Small intestine (tissue), 7 donors: ENCODE measurements around the gene LRTM2. TPM values are rescaled to one million over a fixed set of nuclear protein-coding genes. Genes with fewer than 3 reads are reported as not detected.

ENCODE experiments used
- DNase-seq, 2 donors: peaks; one replicate each; pipeline versions ENCODE4 v3.0.0 to v3.0.0-alpha.2; 2013
- FAIRE-seq: peaks from 2 replicates; lab custom pipeline; 2012; peaks lifted over from hg19 to GRCh38; lab: Jason Lieb, UNC
- H3K27ac ChIP-seq, 3 donors: one replicate each; pipeline ENCODE4 v1.5.1; 2013; ENCODE audit warnings: low read length in 2 of 3, mild to moderate bottlenecking in 2 of 3, control low read depth in 1 of 3, inconsistent platforms in 1 of 3, low read depth in 1 of 3, moderate library complexity in 1 of 3
- H3K27me3 ChIP-seq, 3 donors: one replicate each; pipeline ENCODE4 v1.6.1; 2013; ENCODE audit warnings: low read length in 3 of 3, inconsistent platforms in 1 of 3; ENCODE audit not compliant: control insufficient read depth in 3 of 3, insufficient read depth in 3 of 3
- H3K36me3 ChIP-seq, 3 donors: one replicate each; pipeline ENCODE4 v1.6.1; 2013; ENCODE audit warnings: low read length in 3 of 3, inconsistent platforms in 1 of 3, low read depth in 1 of 3, mild to moderate bottlenecking in 1 of 3, moderate library complexity in 1 of 3; ENCODE audit not compliant: control insufficient read depth in 3 of 3, insufficient read depth in 2 of 3
- H3K4me1 ChIP-seq, 3 donors: one replicate each; pipeline ENCODE4 v1.6.1; 2013; ENCODE audit warnings: low read length in 2 of 3, inconsistent platforms in 1 of 3, low read depth in 1 of 3, mild to moderate bottlenecking in 1 of 3, moderate library complexity in 1 of 3; ENCODE audit not compliant: control insufficient read depth in 3 of 3, insufficient read depth in 2 of 3
- H3K4me3 ChIP-seq, 3 donors: one replicate each; pipeline ENCODE4 v1.5.1; 2013; ENCODE audit warnings: low read length in 3 of 3, control low read depth in 1 of 3, inconsistent platforms in 1 of 3, low read depth in 1 of 3, mild to moderate bottlenecking in 1 of 3, moderate library complexity in 1 of 3
- H3K9me3 ChIP-seq, 2 donors: one replicate each; pipeline ENCODE4 v1.6.1; 2013; ENCODE audit warnings: low read depth in 1 of 2, low read length in 1 of 2; ENCODE audit not compliant: control insufficient read depth in 2 of 2, insufficient read depth in 1 of 2
- WGBS, 3 donors: extraction: QIAGEN DNeasy Blood & Tissue Kit; methylation state at CpG; one replicate each; pipeline ENCODE4 v1.1.7; 2013; 5-methylcytosine and 5-hydroxymethylcytosine counted together
- polyA plus RNA-seq, 4 donors: library from polyadenylated mRNA; stranded (reverse) in 3 of 4; unstranded in 1 of 4; fragments of 200-250 nt in 3 of 4; fragments of 120-200 nt in 1 of 4; gene quantifications; one replicate each; pipeline versions ENCODE4 v1.2.1 to v1.2.3, GENCODE V29; 2013
- donor health status: healthy with polysubstance abuse.
- donor health status: control.
- donor health status: control.
- donor health status: Bipolar disorder and iron deficiency.
- donor health status: healthy.

The LRTM2 gene
- polyA plus RNA-seq, 4 donors, result 0.03 TPM; not detected in 2

- peaks cover 0 to 5% (median 0%) of the 10 kb centered on the region in 3 donors for H3K27me3 ChIP-seq
- FAIRE-seq (no peak), DNase-seq (no peak)
- no peaks in the 10 kb centered on the region for H3K9me3 ChIP-seq
- H3K4me3 ChIP-seq, result no peak overlapping the region
- H3K27ac ChIP-seq, result no peak overlapping the region
- H3K4me1 ChIP-seq, result no peaks in the 10 kb centered on the region
- 75 to 80% (median 76%) methylated on average over 10 of the region's 10 CpGs for WGBS, 3 donors
- no peaks in the 10 kb centered on the region for H3K36me3 ChIP-seq
Measured at GRCh38 chr12:1844223-1844622, 23.9 kb downstream of the LRTM2 start.

DNA sequence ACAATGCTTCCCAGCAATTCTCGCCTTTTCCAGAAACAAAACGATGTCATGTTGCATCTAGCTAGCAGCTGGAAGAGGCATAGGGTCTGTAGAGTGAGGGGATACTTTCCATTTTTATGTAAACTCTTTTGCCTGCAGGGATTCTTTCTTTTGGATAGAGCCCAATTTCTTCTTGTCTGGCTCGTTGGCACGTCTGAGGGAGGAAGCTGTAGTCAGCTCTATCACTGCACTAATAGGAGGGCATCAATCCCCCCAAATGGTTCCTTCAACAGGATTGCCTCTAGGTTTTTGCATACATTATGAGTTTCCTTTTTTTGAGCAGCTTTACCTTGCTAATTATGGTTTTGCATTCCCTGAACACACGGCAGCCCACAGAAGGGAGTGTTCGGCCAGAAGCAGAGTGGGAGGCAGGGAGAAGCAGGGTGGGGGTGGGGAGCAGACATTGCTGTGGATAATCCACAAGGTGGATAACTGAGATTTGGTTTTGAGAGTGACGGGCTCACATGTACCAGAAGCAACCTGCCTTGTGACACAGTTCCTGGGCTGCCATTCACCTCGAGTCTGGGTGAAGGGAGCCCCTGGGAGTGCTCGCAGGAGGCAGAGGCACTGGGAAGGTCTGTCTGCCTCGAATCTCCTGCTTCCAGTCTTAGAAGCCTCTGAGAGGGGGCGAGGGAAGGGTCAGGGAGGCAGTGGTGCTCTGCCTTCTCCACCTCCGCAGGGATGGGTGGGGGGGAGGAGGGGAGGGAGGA is 24.5 kb downstream of the LRTM2 start:
- H3K27ac ChIP-seq, result no peak overlapping the region
- 49 to 50% (median 49%) methylated on average over 12 of the region's 12 CpGs for WGBS, 3 donors
- no peak overlapping the region for H3K4me3 ChIP-seq
- DNase-seq (no peak), FAIRE-seq (no peak)
- H3K9me3 ChIP-seq, result no peaks in the 10 kb centered on the region
- H3K36me3 ChIP-seq, result no peaks in the 10 kb centered on the region
- H3K27me3 ChIP-seq, result peaks cover 0 to 5% (median 0%) of the 10 kb centered on the region in 3 donors
- no peaks in the 10 kb centered on the region for H3K4me1 ChIP-seq

- 79 to 85% (median 81%) methylated on average over 14 of the region's 14 CpGs for WGBS, 3 donors
- no peak overlapping the region for H3K4me3 ChIP-seq
- H3K4me1 ChIP-seq, result no peaks in the 10 kb centered on the region
- H3K9me3 ChIP-seq, result no peaks in the 10 kb centered on the region
- H3K27ac ChIP-seq, result no peak overlapping the region
- FAIRE-seq, result no peak
- peaks cover 0 to 5% (median 0%) of the 10 kb centered on the region in 3 donors for H3K27me3 ChIP-seq
- DNase-seq, result no peak
- no peaks in the 10 kb centered on the region for H3K36me3 ChIP-seq
Measured at GRCh38 chr12:1845427-1845826, 25.1 kb downstream of the LRTM2 start.

GRCh38 chr12:1845886-1846285 is 25.5 kb downstream of the LRTM2 start:
- no peak for DNase-seq
- H3K36me3 ChIP-seq, result no peaks in the 10 kb centered on the region
- no peaks in the 10 kb centered on the region for H3K4me1 ChIP-seq
- H3K4me3 ChIP-seq, result no peak overlapping the region
- H3K27ac ChIP-seq, result no peak overlapping the region
- 87 to 94% (median 93%) methylated on average over 5 of the region's 5 CpGs for WGBS, 3 donors
- no peak for FAIRE-seq
- H3K9me3 ChIP-seq, result no peaks in the 10 kb centered on the region
- peaks cover 0 to 5% (median 0%) of the 10 kb centered on the region in 3 donors for H3K27me3 ChIP-seq

DNA sequence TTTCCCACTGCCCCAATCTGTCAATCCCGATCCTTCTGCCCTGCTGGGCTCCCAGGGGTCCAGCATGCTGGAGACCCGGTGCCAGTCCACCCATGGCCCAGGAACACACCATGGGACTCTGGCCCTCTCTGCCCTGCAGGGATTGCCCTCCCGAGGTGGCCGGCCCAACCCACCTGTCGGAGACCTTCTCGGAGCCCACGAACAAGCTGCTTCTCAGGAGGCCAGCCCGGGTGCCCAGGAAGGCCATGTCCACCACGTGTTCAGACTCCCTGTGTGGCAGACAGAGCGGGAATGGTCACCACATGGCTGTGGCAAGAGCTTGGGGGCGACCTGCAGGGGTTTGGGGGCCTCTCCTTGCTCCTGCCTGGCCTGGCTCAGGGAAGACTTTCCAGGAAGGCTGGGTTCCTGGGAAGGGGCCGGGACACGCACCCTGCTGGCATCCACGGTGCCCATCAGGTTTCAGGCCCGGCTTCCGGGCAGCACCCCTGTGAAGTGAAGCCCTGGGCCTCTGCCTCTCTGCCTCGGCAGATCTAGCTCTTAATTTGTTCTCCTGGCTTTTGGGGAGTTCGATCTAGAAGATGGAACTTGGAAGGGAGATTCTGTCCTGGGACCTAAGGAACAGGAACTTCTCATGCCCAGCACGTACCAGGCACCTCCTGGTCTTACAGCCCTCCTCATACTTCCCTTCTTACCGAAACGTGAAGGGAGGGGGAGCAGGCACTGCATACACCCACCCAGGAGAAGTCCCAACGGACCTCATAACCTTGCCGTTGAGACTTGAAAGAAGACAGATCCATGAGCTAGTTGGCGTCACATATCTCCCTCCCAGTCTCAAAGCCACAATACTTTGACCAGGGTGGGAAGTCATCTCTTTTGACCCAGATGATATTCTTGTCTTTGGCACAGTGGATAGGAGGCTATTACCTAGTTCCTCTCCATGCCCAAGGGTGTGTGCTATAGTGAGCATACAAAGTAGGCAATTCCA is 26.3 kb downstream of the LRTM2 start:
- DNase-seq (no peak), FAIRE-seq (no peak)
- WGBS, 3 donors, result 80 to 85% (median 81%) methylated on average over 23 to 24 of the region's 24 CpGs
- Histone ChIP-seq H3K27me3 (peaks cover 0 to 5% (median 0%) of the 10 kb centered on the region in 3 donors), H3K9me3 (no peaks in the 10 kb centered on the region), H3K36me3 (no peaks in the 10 kb centered on the region), H3K4me3 (no peak overlapping the region), H3K4me1 (no peaks in the 10 kb centered on the region), H3K27ac (no peak overlapping the region)

DNA sequence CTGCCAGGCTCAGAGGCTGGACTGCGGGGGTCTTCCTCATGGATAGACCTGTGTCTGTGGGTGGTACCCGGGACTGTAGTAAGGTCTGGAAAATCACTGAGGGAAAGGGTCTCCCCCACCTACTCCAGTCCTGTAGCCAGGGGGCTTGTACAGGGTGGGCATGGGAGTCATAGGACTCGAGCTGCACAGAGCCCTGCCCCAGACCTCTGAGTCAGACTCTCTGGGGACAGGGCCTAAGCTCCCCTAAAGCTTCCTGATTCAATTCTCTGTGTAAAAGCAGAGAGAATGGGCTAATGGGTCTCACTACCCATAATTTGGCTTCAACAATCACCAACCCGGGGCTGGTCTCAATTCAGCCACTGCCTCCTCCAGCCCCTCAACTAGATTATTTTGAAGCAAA is 27.0 kb downstream of the LRTM2 start:
- H3K36me3 ChIP-seq, result no peaks in the 10 kb centered on the region
- H3K9me3 ChIP-seq, result no peaks in the 10 kb centered on the region
- H3K4me3 ChIP-seq, result no peak overlapping the region
- no peaks in the 10 kb centered on the region for H3K4me1 ChIP-seq
- 65 to 91% (median 67%) methylated on average over 4 of the region's 4 CpGs for WGBS, 3 donors
- DNase-seq, result no peak
- H3K27me3 ChIP-seq, result peaks cover 0 to 5% (median 0%) of the 10 kb centered on the region in 3 donors
- FAIRE-seq, result no peak
- H3K27ac ChIP-seq, result no peak overlapping the region

DNA sequence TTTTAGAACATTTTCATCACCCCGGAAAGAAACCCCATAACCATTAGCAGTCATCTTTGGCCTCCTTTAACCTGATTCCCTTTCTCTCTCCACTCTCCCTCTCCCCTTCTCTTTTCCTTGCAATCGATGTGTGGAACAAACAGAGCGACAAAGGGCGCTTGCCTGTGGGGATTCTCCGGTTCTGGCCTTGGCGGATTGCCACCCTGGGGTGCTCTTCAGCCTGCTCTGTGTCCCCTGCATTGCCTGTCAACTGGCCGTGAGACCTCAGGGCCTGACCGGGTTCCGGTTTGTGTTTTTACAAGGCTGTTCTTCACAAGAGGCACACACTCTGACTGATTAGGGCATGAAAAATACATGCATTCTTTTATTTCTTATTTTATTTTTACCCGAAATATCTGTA is 27.8 kb downstream of the LRTM2 start:
- Histone ChIP-seq H3K27me3 (peaks cover 0 to 5% (median 0%) of the 10 kb centered on the region in 3 donors), H3K36me3 (no peaks in the 10 kb centered on the region), H3K9me3 (no peaks in the 10 kb centered on the region), H3K4me3 (no peak overlapping the region), H3K4me1 (no peaks in the 10 kb centered on the region), H3K27ac (no peak overlapping the region)
- WGBS, 3 donors, result 74 to 86% (median 80%) methylated on average over 10 of the region's 10 CpGs
- DNase-seq, result no peak
- FAIRE-seq, result no peak

DNA sequence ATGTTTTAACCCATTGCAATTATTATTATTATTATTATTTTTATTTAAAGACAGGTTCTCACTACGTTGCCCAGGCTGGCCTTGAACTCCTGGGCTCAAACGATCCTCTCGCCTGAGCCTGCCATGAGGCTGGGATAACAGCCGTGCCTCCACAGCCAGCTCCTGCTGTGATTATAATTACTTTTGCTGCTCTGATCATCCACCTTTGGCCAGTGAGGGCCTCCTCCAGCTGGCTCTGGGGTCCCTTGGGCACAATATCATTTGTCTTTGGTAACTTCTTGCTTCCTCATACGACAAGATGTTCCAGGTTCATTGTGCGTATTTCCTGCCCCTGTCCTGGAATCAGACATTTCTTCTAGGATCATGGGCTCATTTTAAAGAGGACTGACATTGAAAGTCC is 28.4 kb downstream of the LRTM2 start:
- H3K27ac ChIP-seq, result no peak overlapping the region
- FAIRE-seq (no peak), DNase-seq (no peak)
- H3K4me3 ChIP-seq, result no peak overlapping the region
- WGBS, 3 donors, result 70 to 76% (median 72%) methylated on average over 6 of the region's 6 CpGs
- no peaks in the 10 kb centered on the region for H3K4me1 ChIP-seq
- peaks cover 0 to 2% (median 0%) of the 10 kb centered on the region in 3 donors for H3K27me3 ChIP-seq
- no peaks in the 10 kb centered on the region for H3K36me3 ChIP-seq
- H3K9me3 ChIP-seq, result no peaks in the 10 kb centered on the region
